Skeletal muscle satellite cell (primary cell): Measurements from ENCODE around the gene XRRA1.

ENCODE experiments used
- H3K27me3 ChIP-seq: 2 replicates; pipeline ENCODE4 v1.7.0; 2013; ENCODE audit warnings: low read length; ENCODE audit not compliant: control insufficient read depth, insufficient read depth
- H3K36me3 ChIP-seq: 2 replicates; pipeline ENCODE4 v1.7.0; 2013; ENCODE audit warnings: mild to moderate bottlenecking, control low read depth, low read length; ENCODE audit not compliant: insufficient read depth
- H3K4me1 ChIP-seq: 2 replicates; pipeline ENCODE4 v1.7.0; 2013; ENCODE audit warnings: low read length; ENCODE audit not compliant: control insufficient read depth, insufficient read depth
- H3K4me2 ChIP-seq: 2 replicates; pipeline ENCODE4 v1.7.0; 2013; ENCODE audit warnings: mild to moderate bottlenecking, low read length
- H3K4me3 ChIP-seq: 2 replicates; pipeline ENCODE4 v1.7.0; 2013; ENCODE audit warnings: low read length
- H3K9ac ChIP-seq: 2 replicates; pipeline ENCODE4 v1.7.0; 2013; ENCODE audit warnings: mild to moderate bottlenecking, low read depth, low read length, moderate library complexity
- H3K9me3 ChIP-seq: replicated peaks from 2 replicates; pipeline ENCODE4 v1.7.0; 2013; ENCODE audit warnings: mild to moderate bottlenecking, control low read depth, low read length

Gene XRRA1

DNA sequence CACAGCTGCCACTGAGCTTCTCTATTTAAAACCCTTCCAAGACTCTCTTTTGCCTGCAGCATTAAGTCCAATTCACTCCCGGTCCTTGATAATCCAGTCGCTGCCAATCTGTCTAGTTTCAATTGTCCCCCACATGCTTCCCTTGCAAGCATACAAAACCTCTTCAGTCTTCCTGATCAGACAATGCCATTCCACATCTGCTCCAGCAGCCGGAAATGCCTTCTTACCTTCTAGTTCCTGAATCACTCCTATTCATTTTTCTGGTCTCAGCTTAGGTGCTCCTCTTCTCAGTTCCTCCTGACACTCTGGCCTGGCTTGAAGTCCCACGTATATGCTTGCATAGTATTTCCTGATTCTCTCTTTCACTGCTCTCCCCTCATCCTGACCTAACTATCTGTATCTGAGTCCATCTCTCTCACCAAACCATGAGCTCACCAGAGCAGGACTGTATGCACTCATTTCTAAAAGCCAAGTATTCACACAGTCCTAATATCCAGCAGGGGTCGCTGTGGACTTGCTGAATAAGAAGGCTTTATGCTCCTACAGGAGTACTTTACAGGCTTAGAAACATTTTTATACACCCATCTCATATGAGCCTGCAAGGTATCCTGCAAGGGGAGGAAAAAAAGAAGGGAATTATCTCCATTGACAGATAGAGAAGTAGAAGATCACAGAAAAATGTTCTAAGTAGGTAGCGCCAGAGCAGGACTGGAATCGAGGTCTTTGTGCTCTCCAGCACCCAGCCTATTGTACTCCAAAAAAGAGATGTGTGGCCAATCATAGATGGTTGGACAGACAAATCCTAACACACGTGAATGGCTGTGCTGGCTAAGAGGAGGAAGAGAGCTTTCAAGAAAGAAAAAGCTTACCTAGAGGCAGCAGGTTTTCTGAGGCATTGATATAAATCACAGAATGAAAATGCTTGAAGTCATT, 19.2 kb downstream of the XRRA1 start:
- Histone ChIP-seq H3K27me3 (no peaks in the 10 kb centered on the region), H3K4me3 (no peak overlapping the region), H3K9me3 (no peaks in the 10 kb centered on the region), H3K9ac (no peak overlapping the region), H3K4me2 (no peak overlapping the region), H3K4me1 (peaks cover 36% of the 10 kb centered on the region), H3K36me3 (peaks cover 4% of the 10 kb centered on the region)

DNA sequence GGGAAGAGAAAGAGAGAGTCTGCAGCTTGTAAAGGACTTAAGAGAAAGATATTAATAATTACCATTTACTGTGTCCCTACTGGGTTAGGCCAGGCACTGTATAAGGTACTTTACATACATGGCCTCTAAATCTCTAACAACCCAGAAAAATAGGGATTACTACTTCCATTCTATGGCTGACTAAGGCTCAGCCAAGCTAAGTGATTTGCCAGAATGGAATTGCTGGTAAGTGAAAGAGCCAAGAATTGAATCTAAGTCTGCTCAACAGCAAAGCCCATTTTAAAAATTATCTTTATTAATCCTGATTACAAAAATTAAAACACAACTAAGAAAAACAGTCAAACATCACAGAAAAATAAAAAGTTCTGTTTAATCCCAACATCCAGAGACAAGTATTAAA, 21.4 kb downstream of the XRRA1 start:
- peaks cover 3% of the 10 kb centered on the region for H3K36me3 ChIP-seq
- no peak overlapping the region for H3K4me2 ChIP-seq
- peaks cover 32% of the 10 kb centered on the region for H3K4me1 ChIP-seq
- no peaks in the 10 kb centered on the region for H3K27me3 ChIP-seq
- H3K9me3 ChIP-seq = no peaks in the 10 kb centered on the region
- H3K4me3 ChIP-seq = no peak overlapping the region
- H3K9ac ChIP-seq = no peak overlapping the region

DNA sequence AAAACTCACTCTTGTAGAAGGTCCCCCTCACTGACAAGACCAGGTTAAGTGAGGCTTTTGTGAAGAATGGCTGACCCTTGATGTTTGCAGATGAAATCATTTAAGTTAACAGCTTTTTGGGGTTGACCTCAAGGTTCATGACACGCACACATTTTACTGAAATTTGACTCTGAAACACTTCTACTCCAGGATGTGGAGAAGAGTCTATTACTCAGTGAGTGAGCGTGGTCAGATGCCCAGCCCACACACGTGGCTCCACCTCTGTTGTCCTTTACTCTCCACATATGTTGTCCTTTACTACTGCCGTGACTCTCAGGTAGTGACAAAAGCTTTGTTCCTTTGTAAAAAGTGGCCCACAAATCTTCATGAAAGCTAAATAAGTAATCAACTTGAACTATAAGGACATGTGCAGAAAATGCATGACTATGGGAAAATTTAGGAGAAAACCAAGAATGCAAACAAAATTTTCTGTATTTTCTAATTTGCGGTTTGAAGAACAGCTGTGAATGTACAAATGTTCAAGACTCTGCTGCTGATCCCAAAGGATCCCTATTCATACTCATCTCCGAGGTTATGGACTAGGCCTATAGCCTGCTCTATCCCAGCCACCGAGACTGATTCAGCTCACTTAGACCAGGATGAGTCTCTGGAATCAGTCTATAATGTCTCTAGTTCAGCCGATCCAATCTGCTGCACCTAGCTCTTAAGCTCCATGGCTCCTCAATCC, 22.4 kb downstream of the XRRA1 start:
- Histone ChIP-seq H3K4me1 (peaks cover 24% of the 10 kb centered on the region), H3K4me2 (peak overlapping the region; percentile 49), H3K9me3 (no peaks in the 10 kb centered on the region), H3K36me3 (peaks cover 3% of the 10 kb centered on the region), H3K4me3 (no peak overlapping the region), H3K9ac (no peak overlapping the region), H3K27me3 (no peaks in the 10 kb centered on the region)

DNA sequence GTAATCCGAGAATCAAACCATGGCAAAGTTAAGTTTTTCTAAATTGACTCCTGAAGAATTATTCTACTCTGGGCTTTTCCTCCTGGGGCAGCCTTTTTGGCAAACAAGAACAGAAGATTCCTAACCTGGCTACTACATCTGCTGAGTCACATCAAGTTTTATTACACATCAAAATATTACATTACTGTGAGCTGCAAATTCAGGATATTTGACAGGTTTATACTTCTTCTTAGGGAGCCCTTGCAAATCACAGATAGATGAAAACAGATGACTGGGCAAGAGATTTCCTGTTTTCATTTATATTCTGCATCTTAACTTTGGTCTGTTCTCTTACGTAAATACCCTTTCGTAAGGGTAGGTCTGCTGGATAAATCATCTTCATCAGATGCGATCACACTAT, 23.6 kb downstream of the XRRA1 start:
- no peaks in the 10 kb centered on the region for H3K9me3 ChIP-seq
- peak overlapping the region; percentile 49 for H3K4me2 ChIP-seq
- peaks cover 8% of the 10 kb centered on the region for H3K36me3 ChIP-seq
- peak overlapping the region; percentile 45 for H3K4me3 ChIP-seq
- peaks cover 24% of the 10 kb centered on the region for H3K4me1 ChIP-seq
- H3K27me3 ChIP-seq = no peaks in the 10 kb centered on the region
- H3K9ac ChIP-seq = peak overlapping the region; percentile 33

DNA sequence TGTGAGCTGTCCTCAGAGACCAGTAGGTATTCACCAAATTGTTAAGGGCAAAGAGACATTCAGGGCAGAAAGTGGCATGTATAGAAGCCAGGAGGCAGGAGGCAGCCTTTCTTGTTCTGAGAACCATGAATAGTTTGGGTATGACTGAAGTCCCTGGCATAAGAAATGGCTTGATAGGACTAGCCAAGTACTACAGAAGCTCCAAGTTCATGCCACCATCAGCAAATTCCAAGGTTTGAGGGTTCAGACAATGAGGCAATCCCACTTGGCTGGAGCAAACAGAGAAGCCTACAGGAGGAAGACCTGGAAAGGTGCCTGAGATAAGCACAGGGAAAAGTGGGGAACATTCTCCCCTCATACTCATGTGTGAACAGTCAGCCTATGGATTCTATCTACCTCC, 25.8 kb downstream of the XRRA1 start:
- peaks cover 24% of the 10 kb centered on the region for H3K4me1 ChIP-seq
- no peak overlapping the region for H3K4me3 ChIP-seq
- H3K9me3 ChIP-seq = no peaks in the 10 kb centered on the region
- H3K9ac ChIP-seq = no peak overlapping the region
- no peaks in the 10 kb centered on the region for H3K27me3 ChIP-seq
- H3K4me2 ChIP-seq = no peak overlapping the region
- H3K36me3 ChIP-seq = peaks cover 17% of the 10 kb centered on the region

DNA sequence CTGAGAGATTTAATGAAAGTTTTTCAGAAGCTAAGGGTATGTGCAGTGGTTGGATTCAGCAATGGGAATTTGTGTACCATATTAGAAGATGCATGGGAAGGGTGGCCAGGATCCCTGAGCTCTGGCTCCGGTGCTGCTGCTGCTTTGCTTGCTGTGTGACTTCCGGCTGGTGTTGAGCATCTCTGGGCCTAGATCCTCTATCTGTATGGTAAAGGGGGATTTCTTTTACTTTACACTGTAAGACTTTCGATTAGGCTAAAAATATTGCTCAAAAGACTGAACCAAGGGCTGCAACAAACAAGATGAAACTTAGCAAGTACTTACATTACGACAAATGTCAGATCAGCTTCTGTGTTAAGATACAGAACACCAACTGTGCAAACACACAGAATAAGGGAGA, 39.1 kb downstream of the XRRA1 start:
- no peak overlapping the region for H3K9ac ChIP-seq
- peaks cover 15% of the 10 kb centered on the region for H3K36me3 ChIP-seq
- H3K4me3 ChIP-seq = no peak overlapping the region
- H3K27me3 ChIP-seq = no peaks in the 10 kb centered on the region
- H3K4me1 ChIP-seq = no peaks in the 10 kb centered on the region
- H3K4me2 ChIP-seq = no peak overlapping the region
- no peaks in the 10 kb centered on the region for H3K9me3 ChIP-seq

DNA sequence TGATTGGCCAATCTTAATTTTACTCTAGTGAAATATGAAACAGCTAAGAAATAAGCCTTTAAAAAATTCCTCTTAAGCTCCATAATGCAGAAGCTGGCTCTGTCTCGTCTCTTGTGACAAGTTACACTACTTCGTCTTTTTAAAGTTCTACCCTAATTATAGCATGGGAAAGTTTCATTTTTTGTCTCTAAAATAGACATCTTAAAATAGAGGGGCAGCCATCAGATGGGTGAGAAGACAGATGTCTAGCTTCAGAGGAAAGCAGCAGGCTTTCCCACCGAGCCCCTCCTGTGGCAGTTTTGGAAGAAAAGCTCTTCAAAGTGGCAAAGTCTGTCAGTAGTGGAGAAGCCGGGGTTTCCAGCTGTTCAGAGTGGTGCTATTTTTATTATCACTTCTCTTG, 39.5 kb downstream of the XRRA1 start:
- Histone ChIP-seq H3K27me3 (no peaks in the 10 kb centered on the region), H3K9me3 (no peaks in the 10 kb centered on the region), H3K4me3 (no peak overlapping the region), H3K4me1 (no peaks in the 10 kb centered on the region), H3K9ac (no peak overlapping the region), H3K4me2 (no peak overlapping the region), H3K36me3 (peaks cover 15% of the 10 kb centered on the region)

DNA sequence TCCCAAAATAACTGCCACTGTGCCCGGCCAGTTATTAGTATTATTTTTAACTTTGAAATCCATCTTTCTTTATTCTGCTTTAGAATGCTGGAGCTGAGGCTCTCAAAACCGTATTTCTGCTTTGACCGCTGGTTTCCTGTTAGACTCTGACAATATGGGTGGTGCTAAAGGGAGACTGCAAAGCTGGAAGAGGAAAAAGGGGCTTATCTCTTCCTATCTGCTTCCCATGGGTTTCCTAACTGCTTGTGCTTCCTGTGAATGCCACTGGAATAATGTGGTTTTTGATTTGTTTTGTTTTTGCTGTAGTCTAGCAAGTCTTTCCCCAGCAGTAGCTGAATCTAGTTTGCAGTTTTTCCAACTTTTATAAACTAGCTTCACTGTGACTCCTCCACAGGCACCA, 43.6 kb downstream of the XRRA1 start:
- Histone ChIP-seq H3K9me3 (no peaks in the 10 kb centered on the region), H3K27me3 (no peaks in the 10 kb centered on the region), H3K36me3 (peaks cover 10% of the 10 kb centered on the region), H3K9ac (no peak overlapping the region), H3K4me3 (no peak overlapping the region), H3K4me1 (no peaks in the 10 kb centered on the region), H3K4me2 (no peak overlapping the region)

DNA sequence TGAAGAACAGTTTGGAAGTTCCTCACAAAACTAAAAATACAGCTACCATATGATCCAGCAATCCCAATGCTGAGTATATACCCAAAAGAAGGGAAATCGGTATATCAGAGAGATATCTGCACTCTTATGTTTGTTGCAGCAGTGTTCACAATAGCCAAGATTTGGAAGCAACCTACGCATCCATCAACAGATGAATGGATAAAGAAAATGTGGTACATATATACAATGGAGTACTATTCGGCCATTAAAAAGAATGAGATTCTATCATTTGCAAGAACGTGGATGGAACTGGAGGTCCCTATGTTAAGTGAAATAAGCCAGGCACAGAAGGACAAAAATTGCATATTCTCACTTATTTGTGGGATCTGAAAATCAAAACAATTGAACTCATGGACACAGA, 46.5 kb downstream of the XRRA1 start:
- H3K4me2 ChIP-seq = no peak overlapping the region
- no peak overlapping the region for H3K9ac ChIP-seq
- no peak overlapping the region for H3K4me3 ChIP-seq
- H3K27me3 ChIP-seq = no peaks in the 10 kb centered on the region
- H3K9me3 ChIP-seq = no peaks in the 10 kb centered on the region
- H3K4me1 ChIP-seq = no peaks in the 10 kb centered on the region
- H3K36me3 ChIP-seq = no peaks in the 10 kb centered on the region

DNA sequence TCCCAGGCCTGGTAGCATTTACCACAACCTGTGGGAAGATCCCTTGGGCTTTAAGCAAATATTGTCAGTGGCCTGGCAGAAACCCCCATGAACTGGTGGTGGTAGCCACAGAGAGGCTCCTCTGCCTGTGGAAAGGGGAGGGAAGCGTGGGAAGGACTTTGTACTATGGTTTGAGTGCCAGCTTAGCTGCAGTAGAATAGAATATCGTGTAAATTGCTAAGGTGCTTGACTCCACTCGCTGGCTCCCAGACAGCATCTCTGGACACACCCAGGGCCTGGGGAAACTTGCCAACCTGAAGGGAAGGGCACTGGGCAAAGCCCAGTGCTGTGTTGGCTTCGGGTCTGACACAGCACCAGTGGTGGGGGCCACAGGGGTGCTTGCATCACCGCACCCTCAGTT, 52.6 kb downstream of the XRRA1 start:
- H3K9me3 ChIP-seq = no peaks in the 10 kb centered on the region
- H3K27me3 ChIP-seq = no peaks in the 10 kb centered on the region
- no peak overlapping the region for H3K4me3 ChIP-seq
- H3K4me2 ChIP-seq = no peak overlapping the region
- H3K9ac ChIP-seq = no peak overlapping the region
- peaks cover 3% of the 10 kb centered on the region for H3K36me3 ChIP-seq
- H3K4me1 ChIP-seq = no peaks in the 10 kb centered on the region

DNA sequence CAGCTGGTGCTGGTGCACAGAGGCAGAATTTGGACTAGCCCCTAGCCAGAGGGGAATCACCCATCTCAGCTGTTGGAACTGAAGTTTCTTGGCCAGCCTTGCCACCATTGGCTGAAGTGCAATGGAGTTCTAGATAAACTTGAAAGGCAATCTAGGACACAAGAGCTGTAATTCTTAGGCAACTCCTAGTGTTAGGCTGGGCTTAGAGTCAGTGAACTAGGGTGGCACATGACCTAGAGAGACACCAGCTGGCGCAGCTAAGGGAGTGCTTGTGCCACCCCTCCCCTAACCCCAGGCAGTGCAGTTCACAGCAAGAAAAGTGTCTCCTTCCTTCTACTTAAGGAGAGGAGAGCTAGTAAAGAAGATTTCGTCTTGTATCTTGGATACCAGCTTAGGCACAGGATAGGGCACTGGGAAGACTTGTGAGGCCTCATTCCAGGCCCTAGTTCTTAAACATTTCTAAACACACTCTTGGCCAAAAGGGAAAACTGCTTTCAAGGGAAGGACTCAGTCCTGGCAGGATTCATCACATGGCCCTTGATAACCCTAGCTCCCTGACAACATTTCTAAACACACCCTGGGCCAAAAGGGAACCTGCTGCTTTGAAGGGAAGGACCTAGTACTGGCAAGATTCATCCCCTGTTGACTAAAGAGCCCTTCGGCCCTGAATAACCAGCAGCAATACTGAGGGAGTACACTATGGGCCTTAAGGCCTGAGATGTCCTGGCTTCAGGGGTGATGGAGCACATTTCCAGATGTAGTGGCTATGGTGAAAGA, 53.4 kb downstream of the XRRA1 start:
- H3K9me3 ChIP-seq = no peaks in the 10 kb centered on the region
- H3K36me3 ChIP-seq = peaks cover 3% of the 10 kb centered on the region
- H3K27me3 ChIP-seq = no peaks in the 10 kb centered on the region
- no peaks in the 10 kb centered on the region for H3K4me1 ChIP-seq
- no peak overlapping the region for H3K4me2 ChIP-seq
- no peak overlapping the region for H3K9ac ChIP-seq
- no peak overlapping the region for H3K4me3 ChIP-seq
